Measurements from ENCODE around the gene TMEM126B. TPM values are rescaled to one million over a fixed set of nuclear protein-coding genes. Genes with fewer than 3 reads are reported as not detected.
"Not testable (repeated sequence)": the region's sequence is repeated elsewhere in the genome, so short reads cannot be mapped to it uniquely, and the experiment has no call there.

Gene TMEM126B
- total RNA-seq, 1 donor from 2014 or later: 49.6 TPM

DNA sequence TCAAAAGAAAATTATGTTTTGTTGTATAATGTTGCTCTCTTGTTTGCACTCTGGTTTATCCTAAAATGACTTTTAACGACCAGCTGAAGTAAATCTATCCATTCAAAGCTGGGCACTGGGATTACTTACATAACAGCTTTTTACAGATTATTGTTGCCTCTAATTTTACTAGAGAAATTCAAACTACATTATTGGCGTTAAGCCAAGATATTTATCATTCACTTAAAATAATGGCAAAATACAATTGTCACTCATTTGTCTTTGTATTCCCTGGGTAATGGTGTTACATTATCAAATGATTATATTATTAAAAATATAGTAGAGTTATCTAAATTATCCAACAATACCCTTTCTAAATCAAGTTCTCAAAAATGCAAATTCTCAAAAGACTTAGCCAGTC, 31.5 kb upstream of the TMEM126B start:
- Histone ChIP-seq H3K36me3 (no peaks in the 10 kb centered on the region), H3K27ac (no peak overlapping the region), H3K4me1 (no peaks in the 10 kb centered on the region), H3K27me3 (ENCODE audit: low read depth) (no peaks in the 10 kb centered on the region), H3K9me3 (no peaks in the 10 kb centered on the region), H3K4me3 (no peak overlapping the region)
- TF ChIP-seq, protein P1, sequence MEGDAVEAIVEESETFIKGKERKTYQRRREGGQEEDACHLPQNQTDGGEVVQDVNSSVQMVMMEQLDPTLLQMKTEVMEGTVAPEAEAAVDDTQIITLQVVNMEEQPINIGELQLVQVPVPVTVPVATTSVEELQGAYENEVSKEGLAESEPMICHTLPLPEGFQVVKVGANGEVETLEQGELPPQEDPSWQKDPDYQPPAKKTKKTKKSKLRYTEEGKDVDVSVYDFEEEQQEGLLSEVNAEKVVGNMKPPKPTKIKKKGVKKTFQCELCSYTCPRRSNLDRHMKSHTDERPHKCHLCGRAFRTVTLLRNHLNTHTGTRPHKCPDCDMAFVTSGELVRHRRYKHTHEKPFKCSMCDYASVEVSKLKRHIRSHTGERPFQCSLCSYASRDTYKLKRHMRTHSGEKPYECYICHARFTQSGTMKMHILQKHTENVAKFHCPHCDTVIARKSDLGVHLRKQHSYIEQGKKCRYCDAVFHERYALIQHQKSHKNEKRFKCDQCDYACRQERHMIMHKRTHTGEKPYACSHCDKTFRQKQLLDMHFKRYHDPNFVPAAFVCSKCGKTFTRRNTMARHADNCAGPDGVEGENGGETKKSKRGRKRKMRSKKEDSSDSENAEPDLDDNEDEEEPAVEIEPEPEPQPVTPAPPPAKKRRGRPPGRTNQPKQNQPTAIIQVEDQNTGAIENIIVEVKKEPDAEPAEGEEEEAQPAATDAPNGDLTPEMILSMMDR (IDR thresholded peaks at IDR 0.05): no peak
- DNase-seq (no peak), ATAC-seq (no peak)
- intact Hi-C loops (cut with DNase I): no loop called here

- intact Hi-C loops (cut with DNase I): no loop called here
- no peak for DNase-seq
- no peak for ATAC-seq
- no peaks in the 10 kb centered on the region for H3K27me3 ChIP-seq (ENCODE audit: low read depth)
- no peak overlapping the region for H3K27ac ChIP-seq
- no peaks in the 10 kb centered on the region for H3K36me3 ChIP-seq
- no peaks in the 10 kb centered on the region for H3K4me1 ChIP-seq
- TF ChIP-seq, protein P1 (IDR thresholded peaks at IDR 0.05): no peak
- H3K9me3 ChIP-seq: no peaks in the 10 kb centered on the region
- no peak overlapping the region for H3K4me3 ChIP-seq
Observed at GRCh38 chr11:85599083-85599482, 29.3 kb upstream of the TMEM126B start.

DNA sequence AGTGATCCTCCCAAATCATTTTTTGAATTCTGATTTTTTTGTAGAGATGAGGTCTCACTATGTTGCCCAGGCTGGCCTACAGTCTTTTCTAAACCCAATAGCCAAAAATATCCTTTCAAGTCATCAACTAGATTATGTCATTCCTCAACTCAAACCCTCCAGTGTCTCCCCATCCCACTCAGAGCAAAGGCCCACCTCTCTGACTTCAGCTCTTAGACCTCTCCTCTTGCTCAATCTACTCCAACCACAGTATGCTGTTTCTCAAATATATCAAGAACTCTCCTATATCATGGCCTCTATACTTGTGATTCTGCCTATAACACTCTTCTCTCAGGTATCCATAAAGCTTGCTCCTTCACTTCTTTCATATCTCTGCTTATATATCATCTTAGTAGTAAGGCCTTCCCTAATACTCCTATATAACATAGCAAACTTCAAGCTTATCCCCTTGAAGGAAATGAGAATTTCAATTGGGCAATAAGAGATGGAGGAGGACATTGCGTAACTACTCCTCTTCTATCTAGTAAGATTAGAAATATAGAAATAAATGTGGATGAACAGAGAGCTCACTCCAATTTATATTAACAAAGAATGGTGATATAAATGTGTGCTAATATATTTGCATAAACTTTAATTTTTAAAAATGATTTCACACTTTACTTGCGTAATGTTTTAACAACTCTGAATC, 25.7 kb upstream of the TMEM126B start:
- Histone ChIP-seq H3K36me3 (no peaks in the 10 kb centered on the region), H3K4me1 (no peaks in the 10 kb centered on the region), H3K27ac (no peak overlapping the region), H3K27me3 (ENCODE audit: low read depth) (no peaks in the 10 kb centered on the region), H3K9me3 (no peaks in the 10 kb centered on the region), H3K4me3 (no peak overlapping the region)
- TF ChIP-seq, protein P1 (IDR thresholded peaks at IDR 0.05): no peak
- DNase-seq (no peak), ATAC-seq (no peak)
- intact Hi-C loops (cut with DNase I): no loop called here

DNA sequence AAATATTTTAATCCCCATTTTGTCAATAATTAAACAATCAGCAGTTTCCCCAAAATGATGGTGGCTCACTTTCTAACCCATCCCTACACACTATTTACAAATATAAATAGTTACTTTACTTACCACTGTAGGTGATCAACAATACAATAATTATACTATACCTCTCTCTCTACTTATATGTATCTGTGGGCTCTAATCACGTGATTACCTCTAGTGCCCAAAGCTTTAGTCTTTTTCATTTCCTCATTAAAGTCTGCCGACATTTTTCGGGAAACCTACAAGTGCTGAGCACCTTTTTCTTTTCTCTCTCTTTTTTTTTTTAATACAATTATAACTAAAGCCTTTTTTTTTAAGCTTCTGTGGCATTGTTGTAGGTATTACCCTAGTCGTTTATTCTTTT, 25.2 kb upstream of the TMEM126B start:
- H3K36me3 ChIP-seq: no peaks in the 10 kb centered on the region
- no peaks in the 10 kb centered on the region for H3K4me1 ChIP-seq
- ATAC-seq: no peak
- no peaks in the 10 kb centered on the region for H3K9me3 ChIP-seq
- intact Hi-C loops (cut with DNase I): no loop called here
- H3K27me3 ChIP-seq (ENCODE audit: low read depth): no peaks in the 10 kb centered on the region
- TF ChIP-seq, protein P1 (IDR thresholded peaks at IDR 0.05): no peak
- DNase-seq: no peak
- no peak overlapping the region for H3K4me3 ChIP-seq
- no peak overlapping the region for H3K27ac ChIP-seq

DNA sequence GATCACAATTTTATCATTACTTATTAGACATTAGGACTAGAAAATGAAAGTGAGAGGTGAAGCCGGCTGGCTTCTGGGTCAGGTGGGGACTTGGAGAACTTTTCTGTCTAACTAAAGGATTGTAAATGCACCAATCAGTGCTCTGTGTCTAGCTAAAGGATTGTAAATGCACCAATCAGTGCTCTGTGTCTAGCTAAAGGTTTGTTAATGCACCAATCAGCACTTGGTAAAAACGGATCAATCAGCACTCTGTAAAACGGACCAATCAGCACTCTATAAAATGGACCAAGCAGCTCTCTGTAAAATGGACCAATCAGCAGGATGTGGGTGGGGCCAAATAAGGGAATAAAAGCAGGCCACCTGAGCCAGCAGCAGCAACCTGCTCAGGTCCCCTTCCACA, 22.2 kb upstream of the TMEM126B start:
- ATAC-seq; intact Hi-C loops (cut with DNase I): not testable (repeated sequence)

DNA sequence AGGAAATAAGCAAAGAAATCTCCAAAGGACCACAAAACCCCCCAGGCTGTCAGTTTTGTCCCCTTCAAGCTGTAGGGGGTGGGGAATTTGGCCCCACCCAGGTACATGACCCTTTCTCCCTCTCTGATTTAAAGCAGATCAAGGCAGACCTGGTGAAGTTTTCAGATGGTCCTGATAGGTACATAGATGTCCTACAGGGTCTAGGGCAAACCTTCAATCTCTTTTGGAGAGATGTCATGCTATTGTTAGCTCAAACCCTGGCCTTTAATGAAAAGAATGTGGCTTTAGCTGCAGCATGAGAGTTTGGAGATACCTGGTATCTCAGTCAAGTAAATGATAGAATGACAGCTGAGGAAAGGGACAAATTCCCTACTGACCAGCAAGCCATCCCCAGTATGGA, 19.8 kb upstream of the TMEM126B start:
- H3K36me3 ChIP-seq; H3K9me3 ChIP-seq; DNase-seq; H3K27ac ChIP-seq; ATAC-seq; H3K4me1 ChIP-seq; intact Hi-C loops (cut with DNase I); H3K4me3 ChIP-seq; H3K27me3 ChIP-seq (ENCODE audit: low read depth): not testable (repeated sequence)

More for the DNA sequence above, 22.2 kb upstream of the TMEM126B start:
- not testable (repeated sequence) for DNase-seq; H3K4me1 ChIP-seq; H3K4me3 ChIP-seq; H3K9me3 ChIP-seq; H3K27me3 ChIP-seq (ENCODE audit: low read depth); H3K36me3 ChIP-seq; H3K27ac ChIP-seq

DNA sequence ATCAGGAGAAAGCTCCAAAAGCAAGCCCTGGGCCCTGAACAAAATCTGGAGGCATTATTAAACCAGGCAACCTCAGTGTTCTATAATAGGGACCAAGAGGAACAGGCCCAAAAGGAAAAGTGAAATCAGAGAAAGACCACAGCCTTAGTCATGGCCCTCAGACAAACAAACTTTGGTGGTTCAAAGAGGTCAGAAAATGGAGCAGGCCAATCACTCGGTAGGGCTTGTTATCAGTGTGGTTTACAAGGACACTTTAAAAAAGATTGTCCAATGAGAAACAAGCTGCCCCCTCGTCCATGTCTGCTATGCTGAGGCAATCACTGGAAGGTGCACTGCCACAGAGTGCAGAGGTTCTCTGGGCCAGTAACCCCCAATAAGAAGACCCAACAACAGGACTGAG, 19.1 kb upstream of the TMEM126B start:
- H3K9me3 ChIP-seq; intact Hi-C loops (cut with DNase I); H3K36me3 ChIP-seq; H3K27ac ChIP-seq; H3K4me3 ChIP-seq; H3K4me1 ChIP-seq; ATAC-seq; H3K27me3 ChIP-seq (ENCODE audit: low read depth); DNase-seq: not testable (repeated sequence)

DNA sequence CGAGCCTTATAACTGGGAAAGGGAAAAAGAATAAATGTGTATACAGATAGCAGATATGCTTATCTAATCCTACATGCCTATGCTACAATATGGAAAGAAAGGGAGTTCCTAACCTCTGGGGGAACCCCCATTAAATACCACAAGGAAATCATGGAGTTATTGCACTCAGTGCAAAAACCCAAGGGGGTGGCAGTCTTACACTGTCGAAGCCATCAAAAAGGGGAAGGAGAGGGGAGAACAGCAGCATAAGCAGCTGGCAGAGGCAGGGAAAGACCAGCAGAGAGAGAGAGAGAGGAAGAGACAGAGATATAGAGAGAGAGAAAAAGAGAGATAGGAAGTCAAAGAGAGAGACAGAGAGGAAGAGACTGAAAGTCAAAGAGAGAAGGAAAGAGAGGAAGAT, 16.8 kb upstream of the TMEM126B start:
- DNase-seq; H3K4me3 ChIP-seq; H3K27me3 ChIP-seq (ENCODE audit: low read depth); H3K4me1 ChIP-seq; H3K27ac ChIP-seq; H3K36me3 ChIP-seq; H3K9me3 ChIP-seq; intact Hi-C loops (cut with DNase I); ATAC-seq: not testable (repeated sequence)
